Omental fat pad (tissue), 4 donors: ENCODE results near the gene ZDHHC8. TPM values are rescaled to one million over a fixed set of nuclear protein-coding genes. Genes with fewer than 3 reads are reported as not detected.

Experiments used
- ATAC-seq: fragments of 150-250 bp; one replicate; pipeline ENCODE4 v1.9.1; 2016; ENCODE audit warnings: mild to moderate bottlenecking, moderate library complexity; ENCODE audit not compliant: low FRiP score
- DNase-seq: peaks from one replicate; pipeline ENCODE4 v3.0.0-alpha.2; 2019; ENCODE audit warnings: low spot score
- CTCF ChIP-seq, 3 donors: fragments of 450-650 bp; IDR thresholded peaks; one replicate each; pipeline ENCODE4 v1.5.1; 2016 to 2017; ENCODE audit warnings: antibody characterized with exemption in 3 of 3, mild to moderate bottlenecking in 3 of 3, moderate library complexity in 2 of 3
- total RNA-seq, 4 donors: library from RNA; depleted of rRNA; stranded (reverse); fragments of >200 nt; gene quantifications; one replicate each; pipeline ENCODE4 v1.1.0, GENCODE V29; 2016

ZDHHC8 gene
- total RNA-seq, 4 donors from 2014 or later = 9.5 to 23.3 (median 16.4) TPM

- DNase-seq (no peak), ATAC-seq (no peak)
- no peak for TF ChIP-seq CTCF (IDR thresholded peaks at IDR 0.05)
Observed at GRCh38 chr22:20183101-20183500, 51.5 kb downstream of the ZDHHC8 start.

- TF ChIP-seq CTCF (IDR thresholded peaks at IDR 0.05) = no peak
- DNase-seq (no peak), ATAC-seq (no peak)
Observed at GRCh38 chr22:20183823-20184222, 52.2 kb downstream of the ZDHHC8 start.

- ATAC-seq (no peak), DNase-seq (no peak)
- TF ChIP-seq CTCF (IDR thresholded peaks at IDR 0.05) = no peak
Observed at GRCh38 chr22:20184501-20185165, 53.0 kb downstream of the ZDHHC8 start.

- ATAC-seq (no peak), DNase-seq (no peak)
- no peak for TF ChIP-seq CTCF (IDR thresholded peaks at IDR 0.05)
Observed at GRCh38 chr22:20185750-20186149, 54.1 kb downstream of the ZDHHC8 start.

GRCh38 chr22:20186183-20186870 is 54.7 kb downstream of the ZDHHC8 start:
- DNase-seq (no peak), ATAC-seq (no peak)
- no peak for TF ChIP-seq CTCF (IDR thresholded peaks at IDR 0.05)

- DNase-seq = no peak
Observed at GRCh38 chr22:20186871-20187546, 55.4 kb downstream of the ZDHHC8 start.

More at GRCh38 chr22:20186871-20187546, 55.4 kb downstream of the ZDHHC8 start:
- no peak for ATAC-seq
- TF ChIP-seq CTCF (IDR thresholded peaks at IDR 0.05) = no peak
